Spleen (tissue), 11 donors: Measurements from ENCODE around the gene TAS2R40. TPM values are rescaled to one million over a fixed set of nuclear protein-coding genes. Genes with fewer than 3 reads are reported as not detected.

ENCODE experiments used
- DNase-seq: peaks from one replicate; pipeline ENCODE4 v3.0.0-alpha.2; 2020
- H3K27ac ChIP-seq, 8 donors: fragments of 200-600 bp; sonication (generic) in 7 of 8; 1 replicate in 4 of 8; 2 replicates in 4 of 8; pipeline versions ENCODE4 v1.5.0 to v1.8.0; 2016 to 2021; ENCODE audit warnings: inconsistent platforms in 4 of 8, mild to moderate bottlenecking in 4 of 8, moderate library complexity in 1 of 8
- H3K27me3 ChIP-seq, 7 donors: fragments of 200-600 bp; sonication (generic) in 6 of 7; replicated peaks in 1 of 7; 1 replicate in 4 of 7; 2 replicates in 3 of 7; pipeline versions ENCODE4 v1.5.0 to v1.8.0; 2016 to 2021; ENCODE audit warnings: inconsistent platforms in 3 of 7, mild to moderate bottlenecking in 1 of 7
- H3K36me3 ChIP-seq, 6 donors: fragments of 200-600 bp; sonication (generic) in 5 of 6; 1 replicate in 4 of 6; 2 replicates in 2 of 6; pipeline versions ENCODE4 v1.5.0 to v1.8.0; 2016 to 2021; ENCODE audit warnings: inconsistent platforms in 2 of 6
- H3K4me1 ChIP-seq, 6 donors: fragments of 200-600 bp; sonication (generic) in 5 of 6; 1 replicate in 3 of 6; 2 replicates in 3 of 6; pipeline versions ENCODE4 v1.5.0 to v1.8.0; 2016 to 2021; ENCODE audit warnings: inconsistent platforms in 3 of 6
- H3K4me3 ChIP-seq, 8 donors: fragments of 200-600 bp; sonication (generic) in 7 of 8; 1 replicate in 4 of 8; 2 replicates in 4 of 8; pipeline versions ENCODE4 v1.5.0 to v1.8.0; 2016 to 2021; ENCODE audit warnings: inconsistent platforms in 4 of 8, mild to moderate bottlenecking in 4 of 8, moderate library complexity in 2 of 8
- H3K9me3 ChIP-seq, 8 donors: fragments of 200-600 bp; sonication (generic) in 7 of 8; 1 replicate in 4 of 8; 2 replicates in 4 of 8; pipeline versions ENCODE4 v1.5.0 to v1.8.0; 2016 to 2021; ENCODE audit warnings: inconsistent platforms in 4 of 8
- CTCF ChIP-seq, 11 experiments: fragments of 200-600 bp in 7 of 11; fragments of 450-650 bp in 4 of 11; sonication (generic) in 4 of 11; IDR thresholded peaks in 8 of 11; conservative IDR thresholded peaks in 3 of 11; 1 replicate in 7 of 11; 2 replicates in 4 of 11; pipeline versions ENCODE4 v1.4.0 to v1.8.0; 2016 to 2021; ENCODE audit warnings: antibody characterized with exemption in 11 of 11, inconsistent platforms in 4 of 11, mild to moderate bottlenecking in 1 of 11
- POLR2A ChIP-seq, 3 donors: fragments of 450-650 bp; IDR thresholded peaks; one replicate each; pipeline ENCODE4 v1.5.1; 2017; ENCODE audit warnings: antibody characterized with exemption in 3 of 3, mild to moderate bottlenecking in 1 of 3
- POLR2AphosphoS5 ChIP-seq, 3 donors: sonication (generic); formaldehyde crosslinking; IDR thresholded peaks; one replicate each; pipeline ENCODE4 v1.5.1; 2017; ENCODE audit warnings: antibody characterized with exemption in 3 of 3
- WGBS, 5 donors: extraction: QIAGEN DNeasy Blood & Tissue Kit in 3 of 5; methylation state at CpG; one replicate each; pipeline versions ENCODE4 v1.1.5 to v1.1.7; 2013 to 2018; 5-methylcytosine and 5-hydroxymethylcytosine counted together
- intact Hi-C: fragments of 100-400 bp; cut with DNase I; formaldehyde crosslinking; loops from one replicate; pipeline ENCODE4 v1.15.0; 2023; ENCODE audit warnings: low total_unique reads
- polyA plus RNA-seq, 3 donors: library from polyadenylated mRNA; stranded (reverse); fragments of 200-250 nt; gene quantifications; one replicate each; pipeline ENCODE4 v1.2.1, GENCODE V29; 2013
- total RNA-seq, 7 donors: library from RNA; depleted of rRNA in 3 of 7; stranded (reverse); fragments of >200 nt in 3 of 7; fragmentation: NEBNext Ultra II Directional in 4 of 7; extraction: Animal tissue kit (Norgen Biotek cat#: 25700) in 4 of 7; gene quantifications; one replicate each; pipeline versions ENCODE4 v1.1.0 to v1.2.1, GENCODE V29; 2016 to 2021
- donor health status: healthy with polysubstance abuse.
- donor health status: DM: no; HTN: no; CAD: no; lungs with moderate emphysema.
- donor health status: DM: no; HTN: no; CAD: no.
- donor health status: Bipolar disorder and iron deficiency.
- donor health status: healthy.
- donor health status: DM: no; HTN: no; CAD: no.
- donor health status: DM: yes; HTN: yes; CAD: no.

The TAS2R40 gene
- total and polyA plus RNA-seq, 10 donors = not detected

- TF ChIP-seq CTCF (IDR thresholded peaks at IDR 0.05 in 8 of 11, conservative IDR thresholded peaks at IDR 0.05 in 3 of 11) = no peak
- no peak for TF ChIP-seq POLR2A (IDR thresholded peaks at IDR 0.05)
- no peak for TF ChIP-seq POLR2AphosphoS5 (IDR thresholded peaks at IDR 0.05)
- intact Hi-C loops = no loop called here
- DNase-seq = no peak
- H3K27me3 ChIP-seq = peaks cover 0 to 6% (median 0%) of the 10 kb centered on the region in 7 donors
- H3K27ac ChIP-seq = peak overlapping the region in 7 of 8 donors; percentile 22 to 93 (median 82)
- 91 to 98% (median 95%) methylated on average over 1 of the region's 1 CpG for WGBS, 5 donors
- no peaks in the 10 kb centered on the region for H3K36me3 ChIP-seq
- peaks cover 0 to 26% (median 21%) of the 10 kb centered on the region in 8 donors for H3K9me3 ChIP-seq
- H3K4me3 ChIP-seq = peak overlapping the region in 1 of 8 donors; percentile 38
- H3K4me1 ChIP-seq = peaks cover 0 to 35% (median 10%) of the 10 kb centered on the region in 6 donors
These were observed 16.6 kb downstream of the TAS2R40 start for GRCh38 chr7:143238289-143238980.

GRCh38 chr7:143239813-143240212, 18.0 kb downstream of the TAS2R40 start:
- peak overlapping the region in 7 of 8 donors; percentile 65 to 93 (median 82) for H3K27ac ChIP-seq
- H3K36me3 ChIP-seq = no peaks in the 10 kb centered on the region
- peaks cover 0 to 5% (median 0%) of the 10 kb centered on the region in 7 donors for H3K27me3 ChIP-seq
- no peak overlapping the region for H3K4me3 ChIP-seq
- H3K4me1 ChIP-seq = peaks cover 0 to 43% (median 14%) of the 10 kb centered on the region in 6 donors
- intact Hi-C loops = loop anchor here (2.0 to 5.0 kb wide), 2 partner anchors 62 to 177 kb away; no protein-coding TSS in a partner anchor
- peaks cover 0 to 26% (median 21%) of the 10 kb centered on the region in 8 donors for H3K9me3 ChIP-seq
- TF ChIP-seq CTCF (IDR thresholded peaks at IDR 0.05 in 8 of 11, conservative IDR thresholded peaks at IDR 0.05 in 3 of 11) (no peak), POLR2A (IDR thresholded peaks at IDR 0.05) (no peak), POLR2AphosphoS5 (IDR thresholded peaks at IDR 0.05) (no peak)
- no peak for DNase-seq

- intact Hi-C loops = loop anchor here (2.0 to 5.0 kb wide), 2 partner anchors 62 to 176 kb away; no protein-coding TSS in a partner anchor
- DNase-seq = no peak
These were observed 18.7 kb downstream of the TAS2R40 start for GRCh38 chr7:143240291-143241168.

More at GRCh38 chr7:143240291-143241168, 18.7 kb downstream of the TAS2R40 start:
- Histone ChIP-seq H3K27me3 (peaks cover 0 to 5% (median 0%) of the 10 kb centered on the region in 7 donors), H3K9me3 (peaks cover 0 to 24% (median 20%) of the 10 kb centered on the region in 8 donors), H3K36me3 (no peaks in the 10 kb centered on the region), H3K4me3 (peak overlapping the region in 1 of 8 donors; percentile 27), H3K27ac (peak overlapping the region; percentile 39 to 93 (median 78)), H3K4me1 (peaks cover 0 to 50% (median 21%) of the 10 kb centered on the region in 6 donors)
- 18 to 31% (median 23%) methylated on average over 9 of the region's 9 CpGs for WGBS, 5 donors
- peak; percentile 79 to 97 (median 93) for TF ChIP-seq CTCF (IDR thresholded peaks at IDR 0.05 in 8 of 11, conservative IDR thresholded peaks at IDR 0.05 in 3 of 11)
- no peak for TF ChIP-seq POLR2AphosphoS5 (IDR thresholded peaks at IDR 0.05)
